NT2/D1 (cell line): ENCODE measurements around the gene DSCAM.
"Not testable (repeated sequence)": the region's sequence is repeated elsewhere in the genome, so short reads cannot be mapped to it uniquely, and the experiment has no call there.

Experiments
- DNase-seq: peaks from one replicate; pipeline ENCODE4 v3.0.0-alpha.2; 2011; ENCODE audit warnings: low read depth, low spot score
- H3K27me3 ChIP-seq: 2 replicates; pipeline ENCODE4 v1.6.0; 2011; ENCODE audit warnings: mild to moderate bottlenecking; ENCODE audit not compliant: insufficient read length, insufficient read depth
- H3K36me3 ChIP-seq: 2 replicates; pipeline ENCODE4 v1.6.1; 2011; ENCODE audit warnings: mild to moderate bottlenecking, low read length, mixed read lengths; ENCODE audit not compliant: insufficient read depth, insufficient read length
- H3K4me1 ChIP-seq: 2 replicates; pipeline ENCODE4 v1.5.1; 2011; ENCODE audit not compliant: insufficient read depth, insufficient read length
- H3K4me3 ChIP-seq: 2 replicates; pipeline ENCODE4 v1.5.1; 2011; ENCODE audit warnings: low read depth; ENCODE audit not compliant: insufficient read length
- H3K9ac ChIP-seq: 2 replicates; pipeline ENCODE4 v1.6.0; 2011; ENCODE audit warnings: low read depth; ENCODE audit not compliant: insufficient read length
- H3K9me3 ChIP-seq: 2 replicates; pipeline ENCODE4 v1.5.1; 2011; ENCODE audit warnings: mild to moderate bottlenecking, low read length; ENCODE audit not compliant: insufficient read depth
- SUZ12 ChIP-seq: IDR thresholded peaks from 2 replicates; pipeline ENCODE4 v1.6.1; 2011; ENCODE audit not compliant: insufficient read length, insufficient read depth; ENCODE audit errors: extremely low read depth
- YY1 ChIP-seq: IDR thresholded peaks from 2 replicates; pipeline ENCODE4 v1.6.1; 2011; ENCODE audit not compliant: insufficient read length, insufficient read depth
- ZNF274 ChIP-seq: IDR thresholded peaks from 2 replicates; pipeline ENCODE4 v1.6.1; 2011; ENCODE audit warnings: mild to moderate bottlenecking, low read depth, low read length

The DSCAM gene

GRCh38 chr21:40043423-40043822, 803.5 kb downstream of the DSCAM start:
- no peak for DNase-seq
- Histone ChIP-seq H3K36me3 (no peaks in the 10 kb centered on the region), H3K9me3 (no peaks in the 10 kb centered on the region), H3K4me3 (no peak overlapping the region), H3K27me3 (no peaks in the 10 kb centered on the region), H3K9ac (no peak overlapping the region), H3K4me1 (no peaks in the 10 kb centered on the region)
- TF ChIP-seq SUZ12 (no peak), YY1 (no peak), ZNF274 (no peak)

- H3K9ac ChIP-seq, result no peak overlapping the region
- H3K27me3 ChIP-seq, result no peaks in the 10 kb centered on the region
- no peak for DNase-seq
- H3K36me3 ChIP-seq, result no peaks in the 10 kb centered on the region
- no peaks in the 10 kb centered on the region for H3K4me1 ChIP-seq
- no peaks in the 10 kb centered on the region for H3K9me3 ChIP-seq
- H3K4me3 ChIP-seq, result no peak overlapping the region
- TF ChIP-seq ZNF274 (no peak), YY1 (no peak), SUZ12 (no peak)
Observed at GRCh38 chr21:40041446-40041845, 805.5 kb downstream of the DSCAM start.

GRCh38 chr21:40033156-40033782, 813.7 kb downstream of the DSCAM start:
- H3K9me3 ChIP-seq, H3K36me3 ChIP-seq, H3K4me1 ChIP-seq, H3K4me3 ChIP-seq, H3K9ac ChIP-seq, H3K27me3 ChIP-seq: not testable (repeated sequence)
- DNase-seq, result peak; percentile 27

GRCh38 chr21:40029888-40030287, 817.1 kb downstream of the DSCAM start:
- no peaks in the 10 kb centered on the region for H3K36me3 ChIP-seq
- H3K4me3 ChIP-seq, result no peak overlapping the region
- TF ChIP-seq SUZ12, result no peak
- TF ChIP-seq ZNF274, result no peak
- no peak for TF ChIP-seq YY1
- no peak overlapping the region for H3K9ac ChIP-seq
- DNase-seq, result no peak
- peaks cover 2% of the 10 kb centered on the region for H3K4me1 ChIP-seq
- no peaks in the 10 kb centered on the region for H3K27me3 ChIP-seq
- H3K9me3 ChIP-seq, result peaks cover 9% of the 10 kb centered on the region; the same call in 1 of the 2 replicates

- not testable (repeated sequence) for H3K9me3 ChIP-seq, H3K4me1 ChIP-seq, DNase-seq, H3K36me3 ChIP-seq, H3K9ac ChIP-seq, H3K27me3 ChIP-seq, H3K4me3 ChIP-seq
Observed at GRCh38 chr21:40028393-40028792, 818.6 kb downstream of the DSCAM start.

GRCh38 chr21:40021558-40022351, 825.2 kb downstream of the DSCAM start:
- Histone ChIP-seq H3K4me1 (no peaks in the 10 kb centered on the region), H3K9ac (no peak overlapping the region), H3K9me3 (no peaks in the 10 kb centered on the region), H3K27me3 (no peaks in the 10 kb centered on the region), H3K36me3 (no peaks in the 10 kb centered on the region), H3K4me3 (no peak overlapping the region)
- TF ChIP-seq ZNF274, result no peak
- no peak for TF ChIP-seq SUZ12
- no peak for TF ChIP-seq YY1
- DNase-seq, result no peak

- H3K9me3 ChIP-seq, result no peaks in the 10 kb centered on the region
- no peak for TF ChIP-seq SUZ12
- no peak for TF ChIP-seq ZNF274
- TF ChIP-seq YY1, result no peak
Observed at GRCh38 chr21:40020651-40021050, 826.3 kb downstream of the DSCAM start.

GRCh38 chr21:40018871-40019475, 828.0 kb downstream of the DSCAM start:
- DNase-seq, result no peak
- H3K36me3 ChIP-seq, result no peaks in the 10 kb centered on the region
- H3K4me3 ChIP-seq, result no peak overlapping the region
- H3K9me3 ChIP-seq, result no peaks in the 10 kb centered on the region
- no peaks in the 10 kb centered on the region for H3K4me1 ChIP-seq
- H3K9ac ChIP-seq, result no peak overlapping the region
- H3K27me3 ChIP-seq, result no peaks in the 10 kb centered on the region
- no peak for TF ChIP-seq YY1
- TF ChIP-seq SUZ12, result no peak
- TF ChIP-seq ZNF274, result no peak

More at GRCh38 chr21:40020651-40021050, 826.3 kb downstream of the DSCAM start:
- no peaks in the 10 kb centered on the region for H3K27me3 ChIP-seq
- no peak overlapping the region for H3K4me3 ChIP-seq
- H3K4me1 ChIP-seq, result no peaks in the 10 kb centered on the region
- DNase-seq, result no peak
- no peaks in the 10 kb centered on the region for H3K36me3 ChIP-seq
- H3K9ac ChIP-seq, result no peak overlapping the region
